ENCODE results near the gene KIF1B. TPM values are rescaled to one million over a fixed set of nuclear protein-coding genes. Genes with fewer than 3 reads are reported as not detected.

KIF1B gene
- total and polyA plus RNA-seq, 10 donors, result 1.6 to 53.5 (median 34.5) TPM

GRCh38 chr1:10380594-10381275, 170.4 kb downstream of the KIF1B start:
- Histone ChIP-seq H3K27me3 (replicated peaks in 1 of 7) (no peaks in the 10 kb centered on the region), H3K4me1 (peaks cover 0 to 31% (median 15%) of the 10 kb centered on the region in 6 donors), H3K27ac (no peak overlapping the region), H3K9me3 (no peaks in the 10 kb centered on the region), H3K36me3 (peaks cover 0 to 74% (median 7%) of the 10 kb centered on the region in 6 donors), H3K4me3 (no peak overlapping the region)
- 78 to 92% (median 84%) methylated on average over 5 of the region's 5 CpGs for WGBS, 5 donors
- intact Hi-C loops (cut with DNase I; ENCODE audit: low total_unique reads), result no loop called here
- no peak for TF ChIP-seq POLR2AphosphoS5 (IDR thresholded peaks at IDR 0.05)
- no peak for TF ChIP-seq POLR2A (IDR thresholded peaks at IDR 0.05)
- TF ChIP-seq, protein P1, sequence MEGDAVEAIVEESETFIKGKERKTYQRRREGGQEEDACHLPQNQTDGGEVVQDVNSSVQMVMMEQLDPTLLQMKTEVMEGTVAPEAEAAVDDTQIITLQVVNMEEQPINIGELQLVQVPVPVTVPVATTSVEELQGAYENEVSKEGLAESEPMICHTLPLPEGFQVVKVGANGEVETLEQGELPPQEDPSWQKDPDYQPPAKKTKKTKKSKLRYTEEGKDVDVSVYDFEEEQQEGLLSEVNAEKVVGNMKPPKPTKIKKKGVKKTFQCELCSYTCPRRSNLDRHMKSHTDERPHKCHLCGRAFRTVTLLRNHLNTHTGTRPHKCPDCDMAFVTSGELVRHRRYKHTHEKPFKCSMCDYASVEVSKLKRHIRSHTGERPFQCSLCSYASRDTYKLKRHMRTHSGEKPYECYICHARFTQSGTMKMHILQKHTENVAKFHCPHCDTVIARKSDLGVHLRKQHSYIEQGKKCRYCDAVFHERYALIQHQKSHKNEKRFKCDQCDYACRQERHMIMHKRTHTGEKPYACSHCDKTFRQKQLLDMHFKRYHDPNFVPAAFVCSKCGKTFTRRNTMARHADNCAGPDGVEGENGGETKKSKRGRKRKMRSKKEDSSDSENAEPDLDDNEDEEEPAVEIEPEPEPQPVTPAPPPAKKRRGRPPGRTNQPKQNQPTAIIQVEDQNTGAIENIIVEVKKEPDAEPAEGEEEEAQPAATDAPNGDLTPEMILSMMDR (IDR thresholded peaks at IDR 0.05 in 8 of 11, conservative IDR thresholded peaks at IDR 0.05 in 3 of 11), result no peak
- DNase-seq, result no peak

- Histone ChIP-seq H3K27me3 (replicated peaks in 1 of 7) (no peaks in the 10 kb centered on the region), H3K9me3 (no peaks in the 10 kb centered on the region), H3K27ac (no peak overlapping the region), H3K4me1 (peaks cover 3 to 31% (median 16%) of the 10 kb centered on the region in 6 donors), H3K36me3 (peaks cover 0 to 51% (median under 1%) of the 10 kb centered on the region in 6 donors), H3K4me3 (no peak overlapping the region)
- 75 to 98% (median 87%) methylated on average over 4 of the region's 4 CpGs for WGBS, 5 donors
- TF ChIP-seq, protein P1 (IDR thresholded peaks at IDR 0.05 in 8 of 11, conservative IDR thresholded peaks at IDR 0.05 in 3 of 11), result no peak
- no peak for TF ChIP-seq POLR2AphosphoS5 (IDR thresholded peaks at IDR 0.05)
- no peak for TF ChIP-seq POLR2A (IDR thresholded peaks at IDR 0.05)
- DNase-seq, result no peak
- intact Hi-C loops (cut with DNase I; ENCODE audit: low total_unique reads), result no loop called here
Measured at GRCh38 chr1:10383630-10384029, 173.3 kb downstream of the KIF1B start.

- no peak overlapping the region for H3K27ac ChIP-seq
- intact Hi-C loops (cut with DNase I; ENCODE audit: low total_unique reads), result no loop called here
- peaks cover 3 to 31% (median 16%) of the 10 kb centered on the region in 6 donors for H3K4me1 ChIP-seq
- H3K4me3 ChIP-seq, result no peak overlapping the region
- 85 to 95% (median 91%) methylated on average over 8 of the region's 8 CpGs for WGBS, 5 donors
- peaks cover 0 to 45% (median 0%) of the 10 kb centered on the region in 6 donors for H3K36me3 ChIP-seq
- no peak for DNase-seq
- H3K9me3 ChIP-seq, result no peaks in the 10 kb centered on the region
- H3K27me3 ChIP-seq (replicated peaks in 1 of 7), result no peaks in the 10 kb centered on the region
- TF ChIP-seq POLR2A (IDR thresholded peaks at IDR 0.05) (no peak), POLR2AphosphoS5 (IDR thresholded peaks at IDR 0.05) (no peak)
- TF ChIP-seq, protein P1 (IDR thresholded peaks at IDR 0.05 in 8 of 11, conservative IDR thresholded peaks at IDR 0.05 in 3 of 11), result no peak
Measured at GRCh38 chr1:10384219-10384618, 173.8 kb downstream of the KIF1B start.
